MCF 10A (cell line): ENCODE data around the gene KCNIP3. TPM values are rescaled to one million over a fixed set of nuclear protein-coding genes. Genes with fewer than 3 reads are reported as not detected.

Source experiments
- BruUV-seq: library from RNA; stranded (reverse); fragments of 400-500 nt; replicated peaks from 2 replicates; lab custom pipeline; 2021; lab: Mats Ljungman, UMichigan
- CTCF ChIA-PET: fragments of 300-600 bp; sonication (Branson Sonifier 250); formaldehyde crosslinking; extraction: SDS; loops from one replicate; lab custom pipeline; 2021; ENCODE audit warnings: antibody characterized with exemption, inconsistent platforms; lab: Yijun Ruan, JAX
- POLR2A ChIA-PET: fragments of 300-600, 350-650 bp; sonication (Branson Sonifier 250); formaldehyde crosslinking; extraction: SDS; loops from one replicate; lab custom pipeline; 2020; ENCODE audit warnings: antibody characterized with exemption, inconsistent platforms; lab: Yijun Ruan, JAX
- DNase-seq: peaks from one replicate; pipeline ENCODE4 v3.0.0-alpha.2; 2018; ENCODE audit not compliant: unreplicated experiment
- H3K27ac Mint-ChIP-seq: one replicate; pipeline ENCODE4 v1.8.0; 2022; ENCODE audit warnings: mild to moderate bottlenecking, low read depth, mixed read lengths; ENCODE audit not compliant: unreplicated experiment
- H3K27me3 Mint-ChIP-seq: one replicate; pipeline ENCODE4 v1.8.0; 2022; ENCODE audit warnings: mixed read lengths; ENCODE audit not compliant: insufficient read depth, unreplicated experiment
- H3K36me3 Mint-ChIP-seq: one replicate; pipeline ENCODE4 v1.8.0; 2022; ENCODE audit warnings: mild to moderate bottlenecking, moderate library complexity, mixed read lengths; ENCODE audit not compliant: insufficient read depth, unreplicated experiment
- H3K4me1 Mint-ChIP-seq: one replicate; pipeline ENCODE4 v1.8.0; 2022; ENCODE audit warnings: mixed read lengths; ENCODE audit not compliant: insufficient read depth, unreplicated experiment
- H3K4me3 Mint-ChIP-seq: one replicate; pipeline ENCODE4 v1.8.0; 2022; ENCODE audit warnings: mild to moderate bottlenecking, moderate library complexity, mixed read lengths; ENCODE audit not compliant: unreplicated experiment
- H3K9me3 Mint-ChIP-seq: one replicate; pipeline ENCODE4 v1.8.0; 2022; ENCODE audit warnings: mixed read lengths; ENCODE audit not compliant: unreplicated experiment
- CTCF ChIP-seq: fragments of 200-600 bp; IDR thresholded peaks from one replicate; pipeline ENCODE4 v1.8.0; 2022; ENCODE audit warnings: antibody characterized with exemption, mild to moderate bottlenecking; ENCODE audit not compliant: unreplicated experiment
- intact Hi-C: fragments of 100-400 bp; cut with micrococcal nuclease; formaldehyde crosslinking; loops from 2 replicates; pipeline ENCODE4 v1.14.1; 2022
- total RNA-seq: library from RNA; stranded (reverse); gene quantifications from 2 replicates; pipeline ENCODE4 v1.2.3, GENCODE V29; 2022

Gene KCNIP3
- total RNA-seq, 1 experiment from 2014 or later, result 15.6 TPM

DNA sequence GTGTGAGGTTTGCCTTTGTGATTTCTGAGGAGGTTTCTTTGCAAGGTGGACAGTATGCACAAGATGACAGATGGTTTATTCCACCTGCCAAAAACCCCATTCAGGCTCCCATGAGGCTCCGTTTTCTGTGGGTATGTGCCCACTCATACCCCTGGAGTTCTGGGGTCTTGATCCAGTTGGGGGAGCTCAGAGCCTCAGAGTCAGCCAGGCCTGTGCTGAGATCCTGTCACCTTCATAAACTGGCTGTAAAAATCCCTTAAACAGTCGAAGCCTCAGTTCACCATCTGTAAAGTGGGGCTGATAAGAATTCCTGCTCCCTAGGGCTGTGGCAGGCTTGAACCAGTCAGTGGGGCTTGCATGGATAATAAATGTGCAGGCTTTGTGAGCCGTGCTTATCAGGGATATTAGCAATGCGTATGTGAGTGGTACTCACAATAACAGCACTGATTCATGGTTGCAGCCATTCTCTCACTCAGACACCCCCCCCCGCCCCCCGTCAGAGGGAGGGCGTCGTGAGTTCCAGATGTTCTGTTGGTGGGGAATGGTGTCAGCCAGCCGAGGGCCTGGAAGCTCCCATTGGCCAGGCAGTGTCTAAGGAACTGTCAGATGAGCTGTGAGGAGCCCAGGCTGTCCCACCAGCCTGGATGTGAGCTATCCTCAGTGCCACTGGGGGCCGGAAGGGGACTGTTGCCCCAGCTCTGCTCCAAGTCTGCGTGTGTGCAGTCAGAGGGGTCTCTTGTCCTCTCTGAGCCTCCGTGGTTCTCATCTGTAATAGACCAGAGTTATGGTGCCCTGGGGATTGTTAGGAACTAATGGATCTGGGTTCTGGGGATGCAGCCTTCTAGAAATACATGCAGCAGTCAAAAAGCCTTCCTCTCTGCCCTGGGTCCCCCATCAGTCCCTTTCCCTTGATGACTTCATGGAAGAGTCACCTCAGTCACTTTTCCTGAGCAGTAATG lies 51.7 kb downstream of the KCNIP3 start:
- Mint-ChIP-seq H3K27ac (no peak overlapping the region), H3K4me1 (peaks cover 11% of the 10 kb centered on the region), H3K36me3 (no peaks in the 10 kb centered on the region), H3K27me3 (no peaks in the 10 kb centered on the region), H3K9me3 (no peaks in the 10 kb centered on the region), H3K4me3 (peak overlapping the region; percentile 84)
- POLR2A ChIA-PET, result interaction anchor here (0.7 to 1.4 kb wide), 3 partner anchors 19 to 78 kb away, joined by 3 to 4 read pairs (median 3); partner anchors contain the start of gene FAHD2A
- TF ChIP-seq CTCF, result no peak
- DNase-seq, result no peak
- BruUV-seq, result no TSS peak
- CTCF ChIA-PET, result interaction anchor here (0.7 to 1.2 kb wide), 2 partner anchors 10 to 26 kb away, joined by 3 to 4 read pairs; no protein-coding TSS in a partner anchor
- intact Hi-C loops, result loop anchor here (5.0 kb wide), 1 partner anchor 378 kb away; no protein-coding TSS in a partner anchor

GRCh38 chr2:95349568-95350322 lies 52.6 kb downstream of the KCNIP3 start:
- Mint-ChIP-seq H3K9me3 (no peaks in the 10 kb centered on the region), H3K27me3 (no peaks in the 10 kb centered on the region), H3K36me3 (no peaks in the 10 kb centered on the region), H3K4me1 (peaks cover 10% of the 10 kb centered on the region), H3K4me3 (no peak overlapping the region), H3K27ac (no peak overlapping the region)
- DNase-seq, result no peak
- intact Hi-C loops, result loop anchor here (5.0 kb wide), 1 partner anchor 378 kb away; no protein-coding TSS in a partner anchor
- no TSS peak for BruUV-seq
- POLR2A ChIA-PET, result interaction anchor here (0.7 to 1.1 kb wide), 2 partner anchors 20 to 79 kb away, joined by 3 read pairs; no protein-coding TSS in a partner anchor
- CTCF ChIA-PET, result no interaction called here
- TF ChIP-seq CTCF, result no peak

DNA sequence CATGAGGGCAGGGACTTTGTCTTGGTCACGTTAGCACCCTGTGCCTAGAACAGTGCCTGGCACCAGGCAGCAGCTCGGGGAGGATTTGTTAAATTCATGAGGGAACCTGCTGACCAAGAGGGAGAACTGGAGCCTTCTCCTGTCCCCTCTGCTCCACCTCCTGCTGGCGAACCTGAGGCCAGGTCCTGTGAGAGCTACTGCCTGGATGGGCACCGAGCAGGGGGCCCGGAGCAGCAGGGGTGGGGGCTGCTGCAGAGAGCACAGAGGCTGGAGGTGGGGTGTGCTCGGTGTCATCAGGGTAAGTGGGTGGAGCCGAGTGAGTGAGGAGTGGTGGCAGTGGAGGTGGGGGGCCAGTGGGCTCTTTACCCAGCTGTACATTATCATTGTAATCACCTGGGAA lies 53.2 kb downstream of the KCNIP3 start:
- DNase-seq, result no peak
- POLR2A ChIA-PET, result no interaction called here
- H3K4me3 Mint-ChIP-seq, result no peak overlapping the region
- H3K9me3 Mint-ChIP-seq, result no peaks in the 10 kb centered on the region
- BruUV-seq, result no TSS peak
- H3K4me1 Mint-ChIP-seq, result peaks cover 10% of the 10 kb centered on the region
- intact Hi-C loops, result no loop called here
- CTCF ChIA-PET, result no interaction called here
- H3K27me3 Mint-ChIP-seq, result no peaks in the 10 kb centered on the region
- TF ChIP-seq CTCF, result no peak
- H3K36me3 Mint-ChIP-seq, result no peaks in the 10 kb centered on the region
- H3K27ac Mint-ChIP-seq, result no peak overlapping the region
